ENCODE results near the gene PDGFB. TPM values are rescaled to one million over a fixed set of nuclear protein-coding genes. Genes with fewer than 3 reads are reported as not detected.

PDGFB gene
- total and polyA plus RNA-seq, 9 of the 15 experiments (the other 6 are each of a cell fraction or from before 2014, with no cell fraction given) = 0.07 to 4.0 (median 0.48) TPM; not detected in 1

DNA sequence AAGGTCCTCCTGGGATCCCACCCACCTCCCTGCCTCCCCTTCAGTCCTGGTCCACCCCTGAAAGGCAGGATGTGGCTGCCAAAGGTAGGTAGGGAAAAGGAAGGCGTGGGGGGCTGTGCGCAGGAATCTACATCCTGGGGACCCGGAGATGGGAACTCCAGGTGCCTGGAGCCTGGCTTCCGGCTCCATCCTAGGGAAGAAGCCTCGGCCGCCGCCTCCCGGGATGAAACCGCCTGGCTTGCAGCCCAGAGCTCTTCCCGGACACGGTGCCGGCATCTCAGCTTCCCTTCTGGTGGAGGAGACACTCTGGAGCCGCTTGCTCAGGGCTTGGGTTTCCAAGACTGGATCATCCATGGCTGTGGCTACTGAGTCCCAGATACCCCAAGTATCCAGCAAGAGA is 33.3 kb upstream of the PDGFB start:
- no peak for FAIRE-seq
- H3K9me1 ChIP-seq (ENCODE audit: control insufficient read depth, insufficient read depth, low read length) = no peaks in the 10 kb centered on the region
- H2AFZ ChIP-seq (ENCODE audit: low read depth, low read length) = no peak overlapping the region
- H4K20me1 ChIP-seq (replicated peaks; ENCODE audit: control insufficient read depth, insufficient read depth, low read length) = no peaks in the 10 kb centered on the region
- ChIA-PET CTCF (ENCODE audit: low intra/inter-chr PET ratio) (no interaction called here), POLR2A (interaction anchor here (0.6 to 1.3 kb wide), 2 partner anchors 9 to 922 kb away, joined by 3 to 6 read pairs; no protein-coding TSS in a partner anchor)
- H3K9ac ChIP-seq (ENCODE audit: insufficient read depth in 1 of 2, low read depth in 2 of 2, low read length in 2 of 2) = no peak overlapping the region
- no peak overlapping the region for H3K27ac ChIP-seq (ENCODE audit: extremely low read depth, low read depth, low read length)
- no peaks in the 10 kb centered on the region for H3K27me3 ChIP-seq (ENCODE audit: control insufficient read depth in 2 of 2, insufficient read depth in 2 of 2, low read length in 2 of 2)
- 76% methylated on average over 7 of the region's 13 CpGs for WGBS (ENCODE audit: insufficient coverage, low coverage, missing lambda C conversion rate)
- H3K4me2 ChIP-seq (ENCODE audit: insufficient read depth, low read length) = no peak overlapping the region
- no peak for DNase-seq (ENCODE audit: extremely low read depth in 1 of 4, low spot score in 3 of 4)
- no TSS peak for BruUV-seq (replicated peaks)
- in situ Hi-C loops (cut with MboI) = no loop called here
- H3K4me1 ChIP-seq (replicated peaks in 1 of 2; ENCODE audit: control insufficient read depth in 2 of 2, insufficient read depth in 2 of 2, low read length in 2 of 2) = peaks cover 24 to 47% of the 10 kb centered on the region in 2 experiments
- H3K79me2 ChIP-seq (ENCODE audit: control insufficient read depth, insufficient read depth, low read length) = no peaks in the 10 kb centered on the region
- TF ChIP-seq, protein P1, sequence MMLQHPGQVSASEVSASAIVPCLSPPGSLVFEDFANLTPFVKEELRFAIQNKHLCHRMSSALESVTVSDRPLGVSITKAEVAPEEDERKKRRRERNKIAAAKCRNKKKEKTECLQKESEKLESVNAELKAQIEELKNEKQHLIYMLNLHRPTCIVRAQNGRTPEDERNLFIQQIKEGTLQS (IDR thresholded peaks at IDR 0.05) = no peak
- TF ChIP-seq, protein P1 (CRISPR knock-in tag; conservative IDR thresholded peaks at IDR 0.05) = no peak
- TF ChIP-seq, protein P2, sequence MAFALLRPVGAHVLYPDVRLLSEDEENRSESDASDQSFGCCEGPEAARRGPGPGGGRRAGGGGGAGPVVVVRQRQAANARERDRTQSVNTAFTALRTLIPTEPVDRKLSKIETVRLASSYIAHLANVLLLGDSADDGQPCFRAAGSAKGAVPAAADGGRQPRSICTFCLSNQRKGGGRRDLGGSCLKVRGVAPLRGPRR (CRISPR knock-in tag; IDR thresholded peaks at IDR 0.05) = no peak
- TF ChIP-seq TBL1XR1 (IDR thresholded peaks at IDR 0.05; ENCODE audit: low read length in 2 of 2) = no peak
- TF ChIP-seq MED1 (CRISPR knock-in tag; IDR thresholded peaks at IDR 0.05; ENCODE audit: borderline replicate concordance) = no peak
- TF ChIP-seq ZNF695 (CRISPR knock-in tag; IDR thresholded peaks at IDR 0.05) = no peak
- TF ChIP-seq LEF1 (IDR thresholded peaks at IDR 0.05) = no peak
- H3K36me3 ChIP-seq (ENCODE audit: control insufficient read depth, insufficient read depth, low read length) = no peaks in the 10 kb centered on the region
- ATAC-seq = no peak
- intact Hi-C loops (cut with micrococcal nuclease) = no loop called here
- no peaks in the 10 kb centered on the region for H3K9me3 ChIP-seq (replicated peaks; ENCODE audit: control insufficient read depth, insufficient read depth, low read depth, low read length)
- no peak overlapping the region for H3K4me3 ChIP-seq

All from K562 (cell line).